SK-N-SH treated with all-trans-retinoic acid at 6 μM for 48 hours (cell line): ENCODE measurements around the gene VWC2L.

ENCODE experiments used
- ARNTL ChIP-seq: fragments of 450-650 bp; formaldehyde crosslinking; IDR thresholded peaks from 2 replicates; pipeline ENCODE4 v1.5.0; 2020; ENCODE audit warnings: low read depth, mild to moderate bottlenecking, moderate library complexity, borderline replicate concordance
- ZFP30 ChIP-seq: fragments of 450-650 bp; formaldehyde crosslinking; IDR thresholded peaks from 2 replicates; pipeline ENCODE4 v1.5.0; 2022; ENCODE audit warnings: mild to moderate bottlenecking, moderate library complexity

DNA sequence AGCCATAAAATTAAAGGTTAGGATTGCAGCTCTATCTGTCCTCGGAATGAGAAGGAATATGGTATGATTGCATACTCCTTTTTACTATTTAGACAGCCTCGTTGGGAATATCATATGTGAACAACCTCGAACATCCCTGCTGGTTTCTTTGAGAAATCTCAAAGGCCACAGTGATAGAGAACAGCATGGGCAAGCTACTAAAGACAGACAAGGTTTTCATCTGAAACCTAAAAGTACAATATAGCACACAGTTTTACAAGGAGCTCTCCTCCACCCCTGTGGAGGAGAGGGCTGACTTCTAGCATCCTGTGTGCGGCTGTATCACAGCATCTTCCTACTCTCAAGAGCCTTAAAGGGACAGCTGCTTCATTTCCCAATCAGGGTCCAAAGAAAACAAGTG is 104.3 kb downstream of the VWC2L start:
- TF ChIP-seq ARNTL (no peak), ZFP30 (CRISPR knock-in tag) (no peak)
